Superior temporal gyrus (tissue), 1 donor: ENCODE data around the gene AGBL1.
A peak's percentile ranks its signal among the peaks of the same experiment; 100 is the strongest.

ENCODE experiments used
- DNase-seq: peaks from one replicate; pipeline ENCODE4 v3.0.0-alpha.2; 2016; ENCODE audit errors: extremely low spot score

AGBL1 gene

DNA sequence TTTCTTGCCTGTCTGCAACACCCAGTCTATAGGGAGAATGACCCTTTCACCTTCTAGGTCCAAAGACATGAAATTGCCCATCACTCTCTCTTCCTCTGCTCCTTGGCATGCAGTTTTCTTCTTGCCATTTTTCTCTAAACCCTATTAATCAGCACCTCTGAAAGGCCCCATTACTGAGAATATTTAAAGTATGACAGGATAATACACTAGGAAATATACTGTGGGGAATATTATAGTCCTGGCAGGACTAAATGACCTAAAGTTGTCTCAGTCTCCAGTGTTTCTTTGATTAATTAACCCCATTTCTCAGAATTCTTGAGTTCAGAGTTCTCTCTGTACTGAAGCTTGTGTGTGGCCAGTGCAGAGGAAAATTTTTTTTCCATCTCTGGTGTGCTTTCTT, 730.7 kb downstream of the AGBL1 start:
- DNase-seq: no peak

DNA sequence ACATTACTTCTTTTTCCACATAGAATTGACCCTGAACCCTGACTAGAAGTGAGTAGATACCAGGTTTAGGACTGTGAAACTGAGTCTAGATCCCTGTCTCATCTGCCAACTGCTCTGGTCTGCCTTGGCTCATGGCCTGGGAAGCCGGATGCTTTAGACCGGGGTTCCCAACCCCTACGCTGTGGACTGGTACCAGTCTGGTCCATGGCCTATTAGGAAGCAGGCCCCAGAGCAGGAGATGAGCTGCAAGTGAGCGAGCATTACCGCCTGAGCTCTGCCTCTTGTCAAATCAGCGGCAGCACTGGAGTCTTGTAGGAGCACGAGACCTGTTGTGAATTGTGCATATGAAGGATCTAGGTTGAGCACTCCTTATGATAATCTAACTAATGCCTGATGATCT, 734.2 kb downstream of the AGBL1 start:
- no peak for DNase-seq

DNA sequence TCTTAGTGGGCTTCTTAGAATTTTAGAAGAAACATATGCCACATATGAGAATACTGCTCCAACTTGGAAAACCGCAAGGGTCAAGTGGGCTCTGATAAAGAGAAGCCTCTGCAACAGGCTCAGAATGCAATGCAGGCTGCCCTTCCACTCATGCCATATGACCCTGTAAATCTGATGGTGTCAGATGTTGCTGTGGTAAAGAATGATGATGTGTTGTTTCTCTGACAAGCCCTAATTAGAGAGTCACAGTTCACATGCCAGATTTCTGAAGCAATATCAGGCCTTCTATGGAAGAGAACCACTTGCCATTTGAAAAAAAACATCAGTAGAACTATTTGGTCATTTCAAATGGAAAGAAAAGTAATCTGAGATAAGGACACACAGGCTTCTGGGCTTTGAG, 749.6 kb downstream of the AGBL1 start:
- no peak for DNase-seq

DNA sequence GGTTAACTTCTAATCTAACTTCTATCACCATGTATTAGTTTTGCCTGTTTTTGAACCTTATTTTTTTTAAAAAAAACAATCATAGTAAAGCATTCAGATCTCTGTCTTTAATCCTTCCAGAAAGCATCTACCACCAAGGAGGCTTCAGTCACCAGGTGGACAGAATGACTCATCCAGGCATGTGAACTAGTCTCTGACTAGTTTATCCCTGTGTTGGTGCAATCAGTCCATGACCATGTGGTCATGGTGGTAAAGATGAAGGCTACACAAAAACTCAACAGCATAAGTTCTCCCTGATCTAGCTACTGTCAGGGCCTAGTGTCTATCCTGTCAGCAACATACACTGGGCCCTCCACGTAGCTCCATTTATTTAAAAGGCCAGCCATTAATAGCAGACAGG, 750.6 kb downstream of the AGBL1 start:
- DNase-seq: no peak

DNA sequence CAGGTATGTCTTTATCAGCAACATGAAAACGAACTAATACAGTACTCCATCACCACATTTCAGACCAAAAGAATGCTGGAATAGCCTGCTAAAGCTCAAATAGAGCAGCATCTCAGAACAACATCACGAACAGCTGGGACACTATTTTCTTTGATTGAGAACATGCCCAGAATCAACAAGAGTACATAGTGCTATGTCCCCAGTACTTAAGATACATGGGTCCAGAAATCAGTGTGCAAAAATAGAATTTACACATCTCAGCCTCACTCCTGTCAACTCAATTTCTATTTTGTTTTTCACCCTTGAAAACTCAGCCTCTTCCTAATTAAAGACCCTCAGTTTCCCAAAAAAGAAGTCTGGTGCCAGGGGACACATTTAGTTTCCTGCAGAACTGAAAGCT, 753.9 kb downstream of the AGBL1 start:
- DNase-seq: no peak

DNA sequence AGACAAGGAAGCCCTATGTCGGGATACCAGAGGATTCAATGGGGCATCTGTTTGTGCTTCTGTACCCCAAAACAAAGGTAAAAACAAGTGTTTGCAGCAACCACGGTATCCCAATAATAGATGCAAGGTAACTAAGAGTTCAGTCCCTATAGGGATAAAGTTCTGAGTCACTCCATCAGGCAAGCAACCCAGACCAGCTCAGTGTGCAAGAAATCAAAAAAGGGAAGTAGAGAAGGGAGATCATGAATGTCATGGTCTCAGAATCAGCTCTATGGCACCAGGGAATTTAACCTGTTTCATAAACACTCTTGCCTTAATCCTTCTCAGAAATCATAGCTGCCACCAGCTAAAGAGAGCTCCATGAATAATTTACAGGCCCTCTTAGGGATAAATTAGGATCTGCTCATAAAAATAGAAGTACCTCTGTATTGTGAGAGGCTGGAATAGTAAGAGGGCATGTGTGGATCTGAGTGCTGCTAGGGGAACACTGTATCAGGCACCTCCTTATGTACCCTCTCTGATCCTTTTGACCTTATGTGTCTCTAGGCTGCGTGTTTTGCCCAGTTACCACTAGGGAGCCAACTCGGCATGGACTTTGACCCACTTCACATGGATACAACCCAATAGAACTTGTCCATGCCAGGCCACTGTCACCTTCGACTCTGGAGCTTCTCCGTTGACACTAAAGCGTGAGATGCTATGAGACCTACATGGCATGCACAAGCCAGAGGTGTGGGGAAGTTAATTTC, 754.6 kb downstream of the AGBL1 start:
- no peak for DNase-seq

DNA sequence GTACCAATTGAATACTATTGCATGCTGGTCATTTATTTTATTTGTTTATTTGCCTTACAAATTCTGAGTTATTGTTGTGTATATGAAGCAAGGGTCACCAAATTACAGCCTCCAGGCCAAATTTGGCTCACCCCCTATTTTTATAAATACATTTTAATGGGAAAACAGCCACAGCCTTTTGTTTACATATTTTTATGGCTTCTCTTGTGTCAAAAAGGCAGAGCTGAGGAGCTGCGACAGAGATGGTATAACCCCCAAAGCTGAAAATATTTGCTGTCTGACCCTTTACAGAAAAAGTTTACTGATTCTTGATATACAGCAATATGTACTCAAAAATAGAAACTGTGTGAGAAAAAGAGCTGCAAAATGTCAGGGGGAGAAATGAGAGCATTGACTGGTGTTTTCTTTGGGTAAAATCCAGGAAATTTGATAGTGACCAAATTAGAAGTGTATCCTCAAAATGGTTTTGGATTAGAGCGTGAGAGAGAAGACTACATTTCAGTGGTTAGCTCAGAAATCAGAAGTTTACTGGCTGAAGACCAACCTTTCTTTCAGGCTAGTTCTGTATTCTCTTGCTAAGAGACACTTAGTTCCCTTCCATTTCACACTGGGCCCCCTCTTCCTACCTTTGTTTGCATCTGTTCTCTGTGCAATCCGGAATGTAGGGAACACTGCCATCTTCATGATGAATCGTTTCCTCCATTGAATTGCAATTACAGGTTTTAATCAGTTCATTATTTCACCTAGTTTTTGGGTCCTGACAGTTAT, 757.8 kb downstream of the AGBL1 start:
- DNase-seq: peak; percentile 24

DNA sequence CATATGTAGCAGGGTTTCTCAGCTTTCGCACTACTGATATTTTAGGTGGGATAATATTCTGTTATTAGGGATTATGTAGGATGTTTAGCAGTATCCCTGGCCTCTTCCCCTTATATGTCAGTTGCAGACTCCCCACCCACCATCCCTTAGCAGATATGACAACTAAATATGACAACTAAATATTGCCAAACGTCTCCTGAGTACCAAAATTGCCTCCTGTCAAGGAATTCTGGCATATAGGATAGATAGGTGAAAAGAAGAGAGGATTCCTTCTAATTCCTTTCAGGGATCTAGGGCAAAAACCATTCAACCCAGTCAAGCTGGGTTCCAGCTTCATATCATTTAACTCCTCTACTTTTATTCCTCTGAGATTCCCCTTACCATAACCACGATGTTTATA, 759.8 kb downstream of the AGBL1 start:
- DNase-seq: no peak

DNA sequence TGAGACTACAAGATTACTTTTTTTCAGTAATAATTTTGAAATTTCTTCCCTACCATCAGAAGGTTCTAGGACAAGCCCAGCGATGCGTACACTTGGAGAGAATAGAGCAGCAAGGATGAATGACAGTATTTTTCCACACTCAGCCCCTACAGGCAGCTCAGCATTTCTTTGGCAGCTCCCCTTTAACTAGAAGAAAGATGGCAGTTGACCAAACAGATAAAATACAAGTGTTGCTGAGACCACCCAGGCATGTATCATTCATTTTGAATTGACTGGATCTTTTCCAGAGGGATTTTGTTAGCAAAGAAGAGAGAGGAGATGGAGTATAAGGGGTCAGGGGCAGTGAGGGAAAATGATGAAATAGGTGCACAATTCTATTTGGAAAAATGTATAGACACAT, 761.3 kb downstream of the AGBL1 start:
- no peak for DNase-seq

DNA sequence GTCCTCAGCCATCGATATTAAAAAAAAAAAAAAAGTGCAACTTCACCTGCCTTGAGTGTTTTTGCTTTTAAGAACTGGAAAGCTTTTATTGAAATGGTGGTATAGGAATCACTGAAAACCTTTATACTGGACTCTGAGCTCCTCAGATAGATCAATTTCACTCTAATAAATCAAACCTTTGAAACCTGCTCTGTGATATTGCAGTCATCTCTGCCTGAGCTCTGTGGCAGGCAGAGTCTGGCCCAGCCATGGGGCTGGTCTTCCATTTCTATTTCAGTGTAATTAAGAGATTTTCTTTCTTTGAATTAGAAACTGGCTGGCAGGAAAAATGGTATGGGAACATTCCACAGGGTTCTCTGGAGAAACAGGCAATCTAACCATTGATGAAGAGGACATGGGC, 762.5 kb downstream of the AGBL1 start:
- no peak for DNase-seq

DNA sequence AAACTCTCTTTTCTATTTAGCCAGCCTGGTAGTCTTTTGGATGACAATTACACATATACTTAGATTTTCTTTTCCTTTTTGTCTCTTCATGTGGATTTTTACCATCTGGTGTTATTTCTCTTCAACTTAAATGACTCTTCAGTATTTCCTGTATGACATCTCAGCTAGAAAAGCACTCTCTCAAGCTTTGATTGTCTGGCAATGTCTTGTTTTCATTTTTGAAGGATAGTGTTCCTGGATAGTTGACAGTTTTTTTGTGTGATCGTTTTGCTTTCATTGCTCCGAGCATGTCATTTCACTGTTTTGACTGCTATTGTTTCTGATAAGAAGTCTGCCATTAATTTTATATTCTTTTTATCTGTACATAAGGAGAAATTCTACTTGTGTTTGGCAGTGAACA, 766.4 kb downstream of the AGBL1 start:
- DNase-seq: no peak

DNA sequence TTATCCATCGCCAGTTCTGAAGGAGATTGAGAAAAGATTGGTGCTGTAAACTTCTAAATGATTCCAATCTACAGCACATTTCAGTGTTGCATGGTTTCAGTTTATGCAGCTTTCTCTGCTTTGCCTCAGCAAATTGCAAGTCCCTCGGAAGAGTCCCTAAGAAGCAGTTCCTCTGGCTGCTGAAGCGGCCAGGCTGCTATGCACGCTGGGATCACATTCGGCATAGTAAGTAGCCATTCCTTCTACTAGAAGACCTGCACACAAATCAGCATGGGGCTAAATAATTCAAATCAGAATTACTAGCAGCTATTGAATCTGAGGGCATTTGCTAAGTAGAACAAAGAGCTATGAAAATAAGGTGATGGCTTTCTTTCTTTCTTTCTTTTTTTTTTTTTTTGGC, 769.5 kb downstream of the AGBL1 start:
- DNase-seq: no peak

DNA sequence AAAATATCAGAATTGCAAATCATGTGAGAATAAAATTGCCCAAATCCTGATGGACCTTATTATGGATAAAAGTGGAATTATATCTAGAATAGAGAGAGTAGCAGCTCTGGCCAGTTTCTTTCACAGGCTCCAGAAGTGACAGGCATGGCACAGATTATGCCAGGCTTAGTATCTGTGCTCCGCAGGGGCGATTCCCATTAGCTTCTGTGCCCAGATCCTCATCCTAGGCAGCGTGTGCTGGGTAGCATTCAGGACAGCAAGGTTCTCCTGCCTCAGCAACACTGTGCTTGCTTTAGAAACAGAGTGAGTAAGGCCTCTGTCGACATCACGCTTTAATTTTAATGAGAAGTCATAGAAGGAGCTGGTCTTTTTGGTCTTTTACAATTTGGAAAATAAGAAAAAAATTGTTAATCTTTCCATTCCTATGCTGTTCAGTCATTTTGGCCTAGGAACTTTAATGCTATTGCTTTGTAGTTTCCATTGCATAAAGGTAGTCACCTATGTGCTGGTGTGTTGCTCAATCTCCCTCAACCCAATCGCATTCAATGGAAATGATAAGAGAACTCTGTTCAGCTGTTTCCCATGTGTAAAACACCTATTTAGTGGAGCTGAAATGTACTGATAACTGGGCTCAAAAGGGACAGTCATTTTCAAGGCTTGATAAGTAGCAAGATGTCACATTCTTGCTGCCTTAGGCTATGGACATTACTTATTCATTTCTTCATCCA, 770.1 kb downstream of the AGBL1 start:
- no peak for DNase-seq

DNA sequence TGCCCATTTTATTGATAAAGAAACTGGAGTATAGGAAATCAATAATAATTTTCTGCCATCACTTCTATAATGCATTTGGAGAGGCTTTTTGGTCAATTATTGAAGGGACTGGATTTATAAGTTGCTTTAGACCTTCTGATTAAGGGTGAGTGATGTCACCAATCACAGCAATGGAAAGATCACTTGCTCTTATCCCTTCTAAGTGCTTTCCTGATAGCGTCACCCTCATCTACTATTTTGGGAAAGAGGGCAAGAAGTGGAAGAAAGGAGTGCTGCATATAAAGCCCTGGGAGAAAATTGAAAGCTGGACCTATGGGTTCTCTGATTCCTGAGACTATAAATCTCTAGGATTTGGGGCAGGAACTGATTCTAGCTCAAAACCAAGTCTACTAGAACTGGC, 771.3 kb downstream of the AGBL1 start:
- no peak for DNase-seq

DNA sequence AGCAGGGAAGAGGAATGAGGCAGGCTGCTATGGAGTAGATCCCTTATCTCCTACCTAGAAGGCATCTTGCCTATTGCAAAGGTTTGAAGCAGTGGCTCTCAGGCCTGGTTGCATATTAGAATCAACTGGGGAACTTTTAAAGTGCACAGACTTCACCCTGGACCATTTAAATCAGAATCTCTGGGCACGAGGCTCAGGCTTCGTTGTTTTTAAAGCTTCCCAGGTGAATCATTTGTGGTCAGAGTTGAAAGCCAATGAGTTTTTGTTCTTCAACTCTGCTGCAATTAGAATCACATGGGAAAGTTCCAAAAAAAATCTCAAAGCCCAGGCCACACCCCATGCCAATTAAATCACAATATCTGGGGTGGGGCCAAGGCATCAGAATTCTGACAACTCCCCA, 773.1 kb downstream of the AGBL1 start:
- DNase-seq: no peak

DNA sequence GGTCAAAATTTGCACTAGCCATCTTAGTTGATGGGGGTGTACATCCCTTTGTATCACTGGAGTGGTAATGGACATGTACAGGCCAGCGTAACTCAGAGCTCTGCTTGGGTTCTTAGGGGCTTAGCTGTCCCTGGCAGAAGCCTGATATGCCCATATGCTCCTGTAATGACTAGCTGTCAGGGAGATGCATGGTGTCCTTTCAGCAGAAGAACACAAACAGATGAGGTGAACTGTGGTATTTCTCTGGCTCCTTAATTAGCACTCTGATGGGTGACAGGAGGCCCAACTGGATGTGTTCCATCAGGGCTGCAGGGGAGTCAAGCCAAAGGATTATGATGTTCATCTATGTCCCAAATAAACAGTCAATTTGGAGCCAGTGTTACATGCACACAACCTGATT, 774.5 kb downstream of the AGBL1 start:
- DNase-seq: no peak

DNA sequence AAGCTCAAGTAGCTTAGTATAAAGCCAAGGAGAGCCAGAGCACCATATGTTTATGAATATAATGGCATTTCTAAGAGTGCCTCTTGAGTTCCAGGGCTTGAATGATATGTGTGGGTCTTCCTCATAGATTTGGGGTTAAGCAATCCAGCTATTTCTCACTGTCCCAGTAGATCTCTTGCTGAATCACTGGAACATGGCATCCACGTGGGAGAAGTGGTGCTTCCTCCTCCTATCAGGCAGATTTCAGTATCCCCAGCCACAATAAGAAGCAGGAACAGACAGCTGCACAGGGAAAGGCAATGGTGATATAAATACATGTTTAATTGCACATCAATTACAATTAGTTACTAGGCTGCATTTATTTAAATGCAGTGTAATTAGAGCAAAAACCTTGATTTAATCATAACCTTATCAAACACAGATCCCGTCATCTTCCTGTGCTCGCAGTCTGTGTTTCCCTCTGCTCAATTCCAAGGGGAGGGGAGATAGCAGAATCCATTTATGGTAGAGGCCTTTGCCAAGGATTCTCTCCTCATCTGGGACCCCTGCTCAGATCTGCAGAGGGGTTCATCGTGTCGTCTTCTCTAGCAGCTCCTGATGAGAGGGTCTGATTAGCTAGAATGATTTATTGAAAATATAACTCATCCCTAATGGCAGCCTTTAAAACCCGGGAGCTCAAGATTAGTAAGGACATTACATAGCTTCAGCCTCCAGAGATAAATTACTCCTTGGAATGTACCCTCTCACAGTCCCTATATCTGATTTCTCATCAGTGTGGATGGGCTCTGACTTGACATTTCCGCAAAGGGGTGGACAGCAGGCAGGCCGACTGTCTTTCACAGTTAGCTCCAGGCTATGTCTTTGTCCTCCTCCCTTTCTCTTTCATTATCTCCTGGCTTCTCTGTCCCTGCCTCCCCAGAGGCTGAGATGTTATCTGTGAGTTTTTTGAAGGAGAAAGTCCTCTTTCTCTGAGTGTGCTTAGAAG, 775.9 kb downstream of the AGBL1 start:
- DNase-seq: no peak

DNA sequence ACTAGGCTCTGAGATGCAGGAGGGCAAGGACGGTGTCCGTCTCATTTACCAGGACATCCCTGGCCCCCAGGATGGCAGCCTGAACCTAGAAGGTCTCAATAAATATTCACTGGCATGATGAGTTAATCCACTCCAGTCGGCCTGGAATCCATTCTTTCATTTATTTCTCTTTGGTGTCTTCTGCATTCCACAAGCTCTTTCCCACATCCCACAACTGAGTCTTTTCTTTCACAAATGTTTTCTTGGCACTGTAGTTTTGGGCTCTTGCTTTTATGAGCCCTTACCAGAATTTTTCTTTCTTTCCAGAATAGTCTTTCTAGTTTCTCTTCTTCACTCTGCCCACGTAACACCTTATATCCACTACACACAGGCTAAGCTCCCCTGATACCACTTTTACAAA, 778.0 kb downstream of the AGBL1 start:
- no peak for DNase-seq

DNA sequence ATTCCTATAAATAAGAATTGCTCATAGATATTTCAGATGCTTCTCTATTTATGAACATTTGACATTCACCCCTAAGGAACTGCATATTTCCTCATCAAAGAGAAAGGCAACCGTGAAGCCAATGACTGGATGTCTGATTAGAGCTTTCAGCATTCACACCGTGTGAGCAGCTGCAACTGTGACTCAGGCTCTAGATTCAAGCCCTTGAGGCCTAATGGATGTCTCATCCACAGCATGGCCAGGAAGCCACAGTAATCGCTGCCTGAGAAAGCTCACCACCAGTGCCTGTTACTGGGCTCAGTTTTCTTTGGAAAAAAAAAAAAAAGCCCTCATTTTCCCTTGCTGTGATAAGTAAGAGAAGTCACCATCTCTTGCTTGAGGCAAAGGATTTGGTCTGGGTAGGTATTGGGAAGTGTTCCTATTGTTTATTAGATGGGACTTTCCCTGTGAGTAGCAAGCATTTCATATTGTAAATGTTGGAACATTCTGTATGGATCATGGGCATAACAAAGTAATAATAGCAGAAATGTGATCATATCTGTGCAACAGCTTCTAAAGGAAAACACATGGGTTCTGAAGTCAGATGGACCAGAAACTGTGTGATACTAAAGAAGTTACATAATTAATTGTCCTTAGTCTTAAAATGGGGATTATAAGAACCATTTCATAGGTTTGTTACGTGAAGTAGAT, 783.7 kb downstream of the AGBL1 start:
- DNase-seq: no peak

DNA sequence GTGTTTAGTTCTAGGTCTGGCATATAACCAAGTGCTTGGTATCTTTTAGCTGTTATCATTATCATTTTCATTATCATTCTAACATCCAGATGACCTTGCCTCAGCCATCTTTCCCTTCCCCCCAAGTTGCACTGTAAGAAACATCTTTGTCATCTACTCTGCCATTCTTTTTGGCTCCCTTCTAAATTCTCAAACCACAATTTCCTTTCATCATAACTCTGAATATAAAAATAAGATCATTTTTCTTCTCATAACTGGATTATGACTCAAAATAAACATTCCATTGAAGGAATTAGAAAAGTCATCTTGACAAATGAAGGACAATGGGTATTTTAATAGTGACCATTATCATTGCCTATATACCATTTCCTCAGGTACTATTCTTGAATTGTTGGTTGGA, 786.2 kb downstream of the AGBL1 start:
- no peak for DNase-seq

DNA sequence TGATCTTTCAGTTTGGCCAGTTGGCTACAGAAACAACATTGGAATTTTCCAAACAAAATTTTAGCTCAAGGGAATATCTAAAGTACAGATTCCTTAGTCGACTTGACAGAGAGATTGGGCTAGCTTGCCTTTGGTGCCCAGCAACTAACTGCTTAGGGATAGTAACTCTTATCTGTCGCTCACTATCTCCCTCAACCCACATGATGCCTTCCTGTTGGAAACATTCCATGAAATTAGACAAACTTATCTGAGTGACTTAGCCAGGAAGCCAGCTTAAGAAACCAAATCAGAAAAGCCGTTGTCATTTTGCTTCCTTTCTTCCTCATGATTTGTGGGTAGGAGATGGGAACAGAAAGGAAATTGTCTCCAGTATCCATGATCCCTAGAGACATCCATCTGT, 791.2 kb downstream of the AGBL1 start:
- DNase-seq: no peak
